Endothelial cell of umbilical vein (primary cell): ENCODE data around the gene CCDC38. TPM values are rescaled to one million over a fixed set of nuclear protein-coding genes. Genes with fewer than 3 reads are reported as not detected.

Experiments
- BruUV-seq: library from RNA; stranded (reverse); fragments of 400-500 nt; replicated peaks from 2 replicates; lab custom pipeline; 2021; lab: Mats Ljungman, UMichigan
- CTCF ChIA-PET: fragments of 300-600, 350-600 bp; sonication (Branson Sonifier 250); formaldehyde crosslinking; loops from one replicate; lab custom pipeline; 2021; ENCODE audit warnings: antibody characterized with exemption, inconsistent platforms; lab: Charles Lee
- POLR2A ChIA-PET: fragments of 300-600, 350-600 bp; sonication (Branson Sonifier 250); formaldehyde crosslinking; loops from one replicate; lab custom pipeline; 2021; ENCODE audit warnings: antibody characterized with exemption, inconsistent platforms; lab: Charles Lee
- DNase-seq: peaks from one replicate; pipeline ENCODE4 v3.0.0-alpha.2; 2011; ENCODE audit warnings: low read depth, low spot score
- FAIRE-seq: peaks from 2 replicates; lab custom pipeline; 2011; peaks lifted over from hg19 to GRCh38; lab: Jason Lieb, UNC
- H2AFZ ChIP-seq: 2 replicates; pipeline ENCODE4 v1.6.0; 2012; ENCODE audit warnings: low read depth, low read length, control low read depth, inconsistent platforms
- H3K27ac ChIP-seq: 2 replicates; pipeline ENCODE4 v1.5.1; 2011; ENCODE audit warnings: low read depth, mild to moderate bottlenecking, control low read depth, low read length, moderate library complexity; ENCODE audit not compliant: insufficient read depth
- H3K27me3 ChIP-seq, 2 experiments: 2 replicates each; pipeline versions ENCODE4 v1.6.0 to v1.6.1; 2011; ENCODE audit warnings: low read length in 2 of 2, mixed read lengths in 1 of 2; ENCODE audit not compliant: control insufficient read depth in 2 of 2, insufficient read depth in 2 of 2
- H3K36me3 ChIP-seq, 2 experiments: 2 replicates in 1 of 2; 3 replicates in 1 of 2; pipeline ENCODE4 v1.5.1; 2011; ENCODE audit warnings: low read length in 2 of 2, mild to moderate bottlenecking in 1 of 2, moderate library complexity in 1 of 2; ENCODE audit not compliant: control insufficient read depth in 2 of 2, insufficient read depth in 2 of 2; ENCODE audit errors: extremely low read depth in 1 of 2
- H3K4me1 ChIP-seq: 3 replicates; pipeline ENCODE4 v1.5.1; 2011; ENCODE audit warnings: mild to moderate bottlenecking, low read length; ENCODE audit not compliant: control insufficient read depth, insufficient read depth; ENCODE audit errors: extremely low read depth
- H3K4me2 ChIP-seq: 2 replicates; pipeline ENCODE4 v1.6.1; 2011; ENCODE audit warnings: low read length, control low read depth, mixed read lengths; ENCODE audit not compliant: insufficient read depth
- H3K4me3 ChIP-seq, 3 experiments: fragments of 200-600 bp in 1 of 3; sonication (generic), shearing (Covaris generic) in 1 of 3; replicated peaks in 1 of 3; 2 replicates each; pipeline ENCODE4 v1.5.1; 2011 to 2016; ENCODE audit warnings: control low read depth in 3 of 3, low read length in 3 of 3, mild to moderate bottlenecking in 2 of 3, inconsistent platforms in 1 of 3, low read depth in 1 of 3, moderate library complexity in 1 of 3; ENCODE audit not compliant: insufficient read depth in 1 of 3
- H3K79me2 ChIP-seq: 2 replicates; pipeline ENCODE4 v1.6.0; 2012; ENCODE audit warnings: low read length, inconsistent platforms; ENCODE audit not compliant: control insufficient read depth, insufficient read depth
- H3K9ac ChIP-seq: replicated peaks from 2 replicates; pipeline ENCODE3; 2011; ENCODE audit warnings: low read length, control low read depth; ENCODE audit not compliant: insufficient read depth; ENCODE audit errors: extremely low read depth
- H3K9me1 ChIP-seq: replicated peaks from 3 replicates; pipeline ENCODE4 v1.6.0; 2011; ENCODE audit warnings: mild to moderate bottlenecking, low read length; ENCODE audit not compliant: control insufficient read depth, insufficient read depth; ENCODE audit errors: extremely low read depth
- H3K9me3 ChIP-seq: replicated peaks from 2 replicates; pipeline ENCODE4 v1.5.1; 2012; ENCODE audit warnings: low read length, inconsistent platforms; ENCODE audit not compliant: control insufficient read depth, insufficient read depth
- H4K20me1 ChIP-seq: replicated peaks from 2 replicates; pipeline ENCODE3; 2011; ENCODE audit warnings: mild to moderate bottlenecking, low read length; ENCODE audit not compliant: control insufficient read depth, insufficient read depth; ENCODE audit errors: extremely low read depth
- EZH2 ChIP-seq: IDR thresholded peaks from 2 replicates; pipeline ENCODE4 v1.6.1; 2012; ENCODE audit warnings: borderline replicate concordance, low read depth, mild to moderate bottlenecking, moderate library complexity, low read length, inconsistent platforms; ENCODE audit not compliant: severe bottlenecking
- FOS ChIP-seq: IDR thresholded peaks from 2 replicates; pipeline ENCODE4 v1.6.1; 2011; ENCODE audit warnings: mild to moderate bottlenecking, low read length, moderate library complexity, borderline replicate concordance; ENCODE audit not compliant: insufficient read depth
- GATA2 ChIP-seq: IDR thresholded peaks from 2 replicates; pipeline ENCODE4 v1.7.0; 2011; ENCODE audit warnings: low read depth, mild to moderate bottlenecking, moderate library complexity, mixed read lengths, low read length; ENCODE audit not compliant: insufficient read length, insufficient read depth
- JUN ChIP-seq: IDR thresholded peaks from 2 replicates; pipeline ENCODE4 v1.6.1; 2011; ENCODE audit warnings: borderline replicate concordance, low read depth; ENCODE audit not compliant: insufficient read length, insufficient read depth
- MAX ChIP-seq: IDR thresholded peaks from 2 replicates; pipeline ENCODE4 v1.6.1; 2011; ENCODE audit not compliant: insufficient read depth, insufficient read length
- MYC ChIP-seq: IDR thresholded peaks from one replicate; pipeline ENCODE4 v1.6.1; 2011; ENCODE audit warnings: mild to moderate bottlenecking, low read depth, low read length
- POLR2A ChIP-seq: IDR thresholded peaks from 2 replicates; pipeline ENCODE4 v1.6.1; 2012; ENCODE audit warnings: low read depth, mild to moderate bottlenecking, control low read depth, low read length
- POLR2AphosphoS5 ChIP-seq: IDR thresholded peaks from 2 replicates; pipeline ENCODE4 v1.6.1; 2012; ENCODE audit warnings: low read depth, mild to moderate bottlenecking, control low read depth, low read length, moderate library complexity; ENCODE audit not compliant: insufficient read depth
- dilution Hi-C: fragments of 300-500 bp; cut with MboI; formaldehyde crosslinking; loops from one replicate; pipeline ENCODE4 v1.15.0; 2019; ENCODE audit warnings: low sequenced_read_pairs; ENCODE audit not compliant: extremely low pct_ligation_motif_present
- intact Hi-C: fragments of 100-400 bp; cut with micrococcal nuclease; formaldehyde crosslinking; loops from one replicate; pipeline ENCODE4 v1.10.0; 2022
- polyA plus RNA-seq, 4 experiments: library from polyadenylated mRNA; depleted of rRNA in 3 of 4; stranded (reverse) in 3 of 4; unstranded in 1 of 4; fragments of >200 nt; gene quantifications; 2 replicates each; pipeline versions ENCODE4 v1.2.1 to v1.2.3, GENCODE V29; 2011 to 2012; ENCODE audit warnings: missing spikeins in 1 of 4
- total RNA-seq: library from RNA; stranded (reverse); gene quantifications from 2 replicates; pipeline ENCODE4 v1.2.3, GENCODE V29; 2021
- TF ChIP-seq, protein P1 (sequence below), 2 donors: IDR thresholded peaks; 1 replicate in 1 of 2; 2 replicates in 1 of 2; pipeline ENCODE4 v1.5.1; 2011; ENCODE audit warnings: low read length in 2 of 2, mild to moderate bottlenecking in 2 of 2, moderate library complexity in 2 of 2, control low read depth in 1 of 2, inconsistent platforms in 1 of 2, low read depth in 1 of 2; ENCODE audit not compliant: insufficient read depth in 1 of 2; ENCODE audit errors: extremely low read depth in 1 of 2

CCDC38 gene
- total and polyA plus RNA-seq, 2 donors (not counting 3 experiments of a cell fraction or from before 2014, with no cell fraction given) = not detected

- no TSS peak for BruUV-seq
- Histone ChIP-seq H3K9ac (no peak overlapping the region), H3K4me1 (peaks cover 3% of the 10 kb centered on the region), H3K4me2 (no peak overlapping the region), H3K36me3 (no peaks in the 10 kb centered on the region), H3K9me3 (no peaks in the 10 kb centered on the region), H3K4me3 (no peak overlapping the region), H3K9me1 (no peaks in the 10 kb centered on the region), H3K27me3 (no peaks in the 10 kb centered on the region), H4K20me1 (no peaks in the 10 kb centered on the region), H3K79me2 (no peaks in the 10 kb centered on the region), H3K27ac (no peak overlapping the region), H2AFZ (no peak overlapping the region)
- dilution Hi-C loops (no loop called here), intact Hi-C loops (no loop called here)
- ChIA-PET CTCF (no interaction called here), POLR2A (interaction anchor here (0.5 kb wide), 1 partner anchor 554 kb away, joined by 3 read pairs; no protein-coding TSS in a partner anchor)
- TF ChIP-seq MYC = no peak
- no peak for TF ChIP-seq POLR2AphosphoS5
- no peak for TF ChIP-seq JUN
- no peak for TF ChIP-seq GATA2
- TF ChIP-seq MAX = no peak
- TF ChIP-seq, protein P1, sequence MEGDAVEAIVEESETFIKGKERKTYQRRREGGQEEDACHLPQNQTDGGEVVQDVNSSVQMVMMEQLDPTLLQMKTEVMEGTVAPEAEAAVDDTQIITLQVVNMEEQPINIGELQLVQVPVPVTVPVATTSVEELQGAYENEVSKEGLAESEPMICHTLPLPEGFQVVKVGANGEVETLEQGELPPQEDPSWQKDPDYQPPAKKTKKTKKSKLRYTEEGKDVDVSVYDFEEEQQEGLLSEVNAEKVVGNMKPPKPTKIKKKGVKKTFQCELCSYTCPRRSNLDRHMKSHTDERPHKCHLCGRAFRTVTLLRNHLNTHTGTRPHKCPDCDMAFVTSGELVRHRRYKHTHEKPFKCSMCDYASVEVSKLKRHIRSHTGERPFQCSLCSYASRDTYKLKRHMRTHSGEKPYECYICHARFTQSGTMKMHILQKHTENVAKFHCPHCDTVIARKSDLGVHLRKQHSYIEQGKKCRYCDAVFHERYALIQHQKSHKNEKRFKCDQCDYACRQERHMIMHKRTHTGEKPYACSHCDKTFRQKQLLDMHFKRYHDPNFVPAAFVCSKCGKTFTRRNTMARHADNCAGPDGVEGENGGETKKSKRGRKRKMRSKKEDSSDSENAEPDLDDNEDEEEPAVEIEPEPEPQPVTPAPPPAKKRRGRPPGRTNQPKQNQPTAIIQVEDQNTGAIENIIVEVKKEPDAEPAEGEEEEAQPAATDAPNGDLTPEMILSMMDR (IDR thresholded peaks at IDR 0.05; ENCODE audit: extremely low read depth in 1 of 2, insufficient read depth in 1 of 2, low read depth in 1 of 2, low read length in 2 of 2) = no peak
- no peak for TF ChIP-seq POLR2A
- no peak for TF ChIP-seq FOS
- TF ChIP-seq EZH2 = no peak
- DNase-seq (no peak), FAIRE-seq (no peak)
These were observed 59.5 kb downstream of the CCDC38 start for GRCh38 chr12:95882873-95883272.
